ENCODE data around the gene BSCL2.
"Not testable (repeated sequence)": the region's sequence is repeated elsewhere in the genome, so short reads cannot be mapped to it uniquely, and the experiment has no call there.

Gene BSCL2

GRCh38 chr11:62694455-62695167 lies 12.6 kb downstream of the BSCL2 start:
- CTCF ChIA-PET: interaction anchor here (0.6 to 10.7 kb wide), 24 partner anchors 10 to 313 kb away, joined by 3 to 152 read pairs (median 4); partner anchors contain the start of genes BSCL2, C11orf98, CSKMT and GNG3
- H3K4me3 ChIP-seq (ENCODE audit: low read depth, low read length): no peak overlapping the region
- DNase-seq (ENCODE audit: low read depth, low spot score): no peak

GRCh38 chr11:62693624-62694023 lies 13.6 kb downstream of the BSCL2 start:
- ChIA-PET CTCF (interaction anchor here (0.5 to 10.7 kb wide), 15 partner anchors 11 to 312 kb away, joined by 3 to 152 read pairs (median 6); partner anchors contain the start of genes BSCL2, C11orf98, CSKMT and GNG3), POLR2A (interaction anchor here (0.8 to 1.8 kb wide), 3 partner anchors 11 to 29 kb away, joined by 3 to 6 read pairs (median 5); partner anchors contain the start of genes C11orf98, CSKMT and LBHD1)
- DNase-seq (ENCODE audit: low read depth, low spot score): not testable (repeated sequence)

More at GRCh38 chr11:62694455-62695167, 12.6 kb downstream of the BSCL2 start:
- peak; percentile 84 for TF ChIP-seq CTCF (IDR thresholded peaks at IDR 0.05; ENCODE audit: insufficient read depth, low read length, missing control alignments)
- POLR2A ChIA-PET: interaction anchor here (0.6 to 1.8 kb wide), 4 partner anchors 10 to 30 kb away, joined by 3 to 6 read pairs (median 4); partner anchors contain the start of genes C11orf98, CSKMT and LBHD1

GRCh38 chr11:62689421-62690183 lies 17.6 kb downstream of the BSCL2 start, which contains the start of gene LRRN4CL:
TSS of gene LRRN4CL (minus strand) at chr11:62689530. CDS start at chr11:62688508, 1,022 bp downstream.
- POLR2A ChIA-PET: interaction anchor here (0.8 to 3.6 kb wide), 14 partner anchors 9 to 152 kb away, joined by 3 to 43 read pairs (median 5); partner anchors contain the start of genes B3GAT3, BSCL2, C11orf98 and CSKMT
- DNase-seq (ENCODE audit: low read depth, low spot score): no peak
- peak within 1 kb of the TSS; percentile 45 for H3K4me3 ChIP-seq (ENCODE audit: low read depth, low read length)
- CTCF ChIA-PET: interaction anchor here (0.6 to 10.7 kb wide), 13 partner anchors 8 to 310 kb away, joined by 3 to 152 read pairs (median 6); partner anchors contain the start of genes BSCL2, GNG3, LBHD1 and TUT1
- no peak for TF ChIP-seq CTCF (IDR thresholded peaks at IDR 0.05; ENCODE audit: insufficient read depth, low read length, missing control alignments)

More at GRCh38 chr11:62693624-62694023, 13.6 kb downstream of the BSCL2 start:
- not testable (repeated sequence) for H3K4me3 ChIP-seq (ENCODE audit: low read depth, low read length)

GRCh38 chr11:62688491-62688890 lies 18.7 kb downstream of the BSCL2 start:
- peak overlapping the region; percentile 9; the same call in 1 of the 2 replicates for H3K4me3 ChIP-seq (ENCODE audit: low read depth, low read length)
- POLR2A ChIA-PET: interaction anchor here (2.0 to 3.6 kb wide), 4 partner anchors 18 to 153 kb away, joined by 6 to 43 read pairs (median 12); partner anchors contain the start of genes BSCL2, C11orf98 and CSKMT
- DNase-seq (ENCODE audit: low read depth, low spot score): no peak
- CTCF ChIA-PET: interaction anchor here (1.2 to 10.7 kb wide), 7 partner anchors 7 to 295 kb away, joined by 3 to 152 read pairs (median 8); partner anchors contain the start of genes BSCL2, GNG3, LBHD1 and UBXN1
- TF ChIP-seq CTCF (IDR thresholded peaks at IDR 0.05; ENCODE audit: insufficient read depth, low read length, missing control alignments): no peak

- DNase-seq (ENCODE audit: low read depth, low spot score): no peak
- ChIA-PET POLR2A (interaction anchor here (1.1 to 3.6 kb wide), 2 partner anchors 23 kb away, joined by 3 to 43 read pairs; partner anchors contain the start of genes C11orf98 and CSKMT), CTCF (interaction anchor here (1.1 to 10.7 kb wide), 7 partner anchors 6 to 294 kb away, joined by 3 to 152 read pairs (median 6); partner anchors contain the start of genes BSCL2, GNG3, LBHD1 and UBXN1)
- TF ChIP-seq CTCF (IDR thresholded peaks at IDR 0.05; ENCODE audit: insufficient read depth, low read length, missing control alignments): no peak
- H3K4me3 ChIP-seq (ENCODE audit: low read depth, low read length): peak overlapping the region; percentile 9; the same call in 1 of the 2 replicates
Observed at GRCh38 chr11:62687508-62688396, 19.5 kb downstream of the BSCL2 start.

Measured in AG04449 (cell line).